Aorta (tissue), 5 donors: ENCODE data around the gene SRGAP3. TPM values are rescaled to one million over a fixed set of nuclear protein-coding genes. Genes with fewer than 3 reads are reported as not detected.
A peak's percentile ranks its signal among the peaks of the same experiment; 100 is the strongest.

Experiments used
- ATAC-seq: fragments of 200-7000 bp; cut with Tn5 transposase; one replicate; pipeline ENCODE4 v1.9.1; 2022; ENCODE audit warnings: moderate library complexity; ENCODE audit not compliant: low FRiP score
- DNase-seq, 2 donors: peaks; one replicate each; pipeline ENCODE4 v3.0.0-alpha.2; 2020
- H3K27ac ChIP-seq, 2 donors: one replicate each; pipeline ENCODE4 v1.5.1; 2013; ENCODE audit warnings: low read length in 2 of 2, mild to moderate bottlenecking in 2 of 2, moderate library complexity in 2 of 2, control low read depth in 1 of 2, inconsistent platforms in 1 of 2, low read depth in 1 of 2
- H3K27me3 ChIP-seq, 2 donors: one replicate each; pipeline ENCODE4 v1.6.1; 2013; ENCODE audit warnings: control low read depth in 1 of 2, low read length in 1 of 2, mild to moderate bottlenecking in 1 of 2, moderate library complexity in 1 of 2; ENCODE audit not compliant: insufficient read depth in 2 of 2, control insufficient read depth in 1 of 2
- H3K36me3 ChIP-seq, 2 donors: one replicate each; pipeline ENCODE4 v1.6.1; 2013; ENCODE audit warnings: control low read depth in 1 of 2, low read length in 1 of 2, mild to moderate bottlenecking in 1 of 2; ENCODE audit not compliant: insufficient read depth in 2 of 2, control insufficient read depth in 1 of 2
- H3K4me1 ChIP-seq, 2 donors: one replicate each; pipeline ENCODE4 v1.6.1; 2013; ENCODE audit warnings: low read length in 2 of 2, control low read depth in 1 of 2, mild to moderate bottlenecking in 1 of 2, moderate library complexity in 1 of 2; ENCODE audit not compliant: insufficient read depth in 2 of 2, control insufficient read depth in 1 of 2
- H3K4me3 ChIP-seq, 2 donors: one replicate each; pipeline ENCODE4 v1.5.1; 2013; ENCODE audit warnings: low read length in 2 of 2, control low read depth in 1 of 2, mild to moderate bottlenecking in 1 of 2
- H3K9me3 ChIP-seq: one replicate; pipeline ENCODE4 v1.6.1; 2013; ENCODE audit warnings: mild to moderate bottlenecking, low read length; ENCODE audit not compliant: control insufficient read depth
- WGBS, 2 donors: extraction: QIAGEN DNeasy Blood & Tissue Kit; methylation state at CpG; one replicate each; pipeline ENCODE4 v1.1.7; 2013; 5-methylcytosine and 5-hydroxymethylcytosine counted together
- intact Hi-C, 2 donors: fragments of 100-400 bp; cut with DNase I; formaldehyde crosslinking; loops; one replicate each; pipeline versions ENCODE4 v1.14.2 to v1.15.0; 2022
- polyA plus RNA-seq, 2 donors: library from polyadenylated mRNA; stranded (reverse); fragments of 200-250 nt; gene quantifications; one replicate each; pipeline ENCODE4 v1.2.3, GENCODE V29; 2013
- total RNA-seq, 2 donors: library from RNA; stranded (reverse); fragmentation: NEBNext Ultra II Directional; extraction: Animal tissue kit (Norgen Biotek cat#: 25700); gene quantifications; one replicate each; pipeline ENCODE4 v1.2.1, GENCODE V29; 2021
- donor health status: healthy with polysubstance abuse.
- donor health status: Bipolar disorder and iron deficiency.
- donor health status: DM: no; HTN: no; CAD: no.
- donor health status: DM: no; HTN: no; CAD: no.
- donor health status: DM: yes; HTN: yes; CAD: no.

Gene SRGAP3
- total and polyA plus RNA-seq, 4 donors, result 0.26 to 11.7 (median 1.3) TPM

DNA sequence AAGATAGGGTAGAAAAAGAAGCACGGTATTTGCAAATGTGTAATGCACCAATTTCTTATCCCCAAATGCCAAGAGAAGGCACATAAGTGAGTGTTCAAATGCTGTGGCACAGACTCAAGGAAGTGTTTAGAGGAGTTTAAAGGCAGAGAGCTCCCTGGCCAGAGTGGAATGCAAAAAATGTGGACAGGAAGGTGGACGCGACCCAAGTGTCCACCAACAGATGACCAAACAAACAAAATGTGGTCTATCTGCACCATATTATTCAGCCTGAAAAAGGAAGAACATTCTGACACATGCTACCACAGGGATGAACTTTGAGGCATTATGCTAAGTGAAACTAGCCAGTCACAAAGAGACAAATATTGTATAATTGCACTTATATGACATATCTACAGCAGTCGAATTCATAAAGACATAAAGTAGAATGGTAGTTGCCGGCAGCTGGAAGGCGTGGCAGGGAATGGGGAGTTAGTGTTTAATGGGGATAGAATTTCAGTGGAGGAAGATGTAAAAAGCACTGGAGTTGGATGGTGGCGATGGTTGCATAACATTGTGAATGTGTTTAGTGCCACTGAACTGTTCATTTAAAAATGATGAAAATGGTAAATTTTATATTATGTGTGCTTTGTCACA lies 126.6 kb downstream of the SRGAP3 start:
- Histone ChIP-seq H3K4me3 (no peak overlapping the region), H3K4me1 (no peaks in the 10 kb centered on the region), H3K36me3 (no peaks in the 10 kb centered on the region), H3K27me3 (no peaks in the 10 kb centered on the region), H3K9me3 (no peaks in the 10 kb centered on the region), H3K27ac (no peak overlapping the region)
- intact Hi-C loops, result no loop called here
- DNase-seq (no peak), ATAC-seq (no peak)
- WGBS, 2 donors, result 74 to 83% methylated on average over 7 of the region's 7 CpGs

DNA sequence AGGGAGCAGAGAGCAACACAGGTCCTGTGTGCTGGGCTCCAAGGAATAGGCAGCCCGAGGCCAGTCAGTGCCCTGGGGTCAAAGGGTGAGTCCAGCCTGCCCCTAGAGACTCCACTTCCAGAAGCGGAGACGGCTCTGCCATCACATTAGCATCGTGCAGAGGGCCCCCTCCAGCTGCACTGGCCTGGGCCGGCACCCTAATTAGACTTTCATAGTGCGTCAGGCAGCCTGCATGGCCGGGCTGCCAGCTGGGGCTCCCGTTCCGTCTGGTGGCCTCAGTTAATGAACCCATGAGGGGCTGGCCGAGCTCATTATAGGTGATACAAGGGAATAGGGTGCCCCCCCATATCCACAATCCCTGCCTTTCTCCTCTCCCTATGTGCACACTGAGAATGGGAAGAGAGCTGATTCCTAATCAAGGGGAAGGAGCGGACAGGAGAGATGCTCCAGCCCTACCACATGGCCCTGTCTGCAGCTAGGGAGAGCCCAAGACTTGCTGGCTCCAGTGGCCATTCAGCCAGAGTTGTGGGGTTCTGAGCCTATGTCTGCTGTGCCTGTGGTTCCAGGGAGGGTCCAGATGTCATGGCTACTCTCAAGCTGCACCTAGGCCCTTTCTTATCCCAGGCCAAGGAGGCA lies 128.0 kb downstream of the SRGAP3 start:
- DNase-seq (no peak), ATAC-seq (no peak)
- 73 to 85% methylated on average over 11 of the region's 11 CpGs for WGBS, 2 donors
- H3K27me3 ChIP-seq, result no peaks in the 10 kb centered on the region
- no peaks in the 10 kb centered on the region for H3K9me3 ChIP-seq
- intact Hi-C loops, result no loop called here
- H3K36me3 ChIP-seq, result no peaks in the 10 kb centered on the region
- no peak overlapping the region for H3K27ac ChIP-seq
- H3K4me3 ChIP-seq, result no peak overlapping the region
- H3K4me1 ChIP-seq, result no peaks in the 10 kb centered on the region

DNA sequence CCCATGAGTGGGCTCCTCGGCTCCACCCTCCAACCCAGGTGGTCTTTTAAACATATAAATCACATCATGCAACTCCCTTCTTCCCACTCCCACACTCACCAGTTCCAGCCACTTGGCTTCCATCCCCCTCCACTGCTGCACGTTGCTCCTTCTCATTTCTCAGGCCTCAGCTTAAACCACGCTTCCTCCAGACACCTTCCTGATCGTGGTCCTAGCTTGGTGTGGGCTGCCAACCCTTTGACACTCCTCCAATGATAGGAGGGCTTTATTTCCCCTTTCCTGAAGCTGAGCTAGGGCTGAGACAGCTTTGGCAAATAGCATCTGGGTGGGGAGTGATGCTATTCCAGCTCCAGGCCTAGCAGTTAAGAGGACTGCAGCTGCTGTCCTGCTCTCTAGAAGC lies 130.1 kb downstream of the SRGAP3 start:
- Histone ChIP-seq H3K4me3 (no peak overlapping the region), H3K27ac (no peak overlapping the region), H3K27me3 (no peaks in the 10 kb centered on the region), H3K36me3 (no peaks in the 10 kb centered on the region), H3K9me3 (no peaks in the 10 kb centered on the region), H3K4me1 (no peaks in the 10 kb centered on the region)
- DNase-seq (no peak), ATAC-seq (no peak)
- WGBS, 2 donors, result 91 to 93% methylated on average over 4 of the region's 4 CpGs
- intact Hi-C loops, result no loop called here

DNA sequence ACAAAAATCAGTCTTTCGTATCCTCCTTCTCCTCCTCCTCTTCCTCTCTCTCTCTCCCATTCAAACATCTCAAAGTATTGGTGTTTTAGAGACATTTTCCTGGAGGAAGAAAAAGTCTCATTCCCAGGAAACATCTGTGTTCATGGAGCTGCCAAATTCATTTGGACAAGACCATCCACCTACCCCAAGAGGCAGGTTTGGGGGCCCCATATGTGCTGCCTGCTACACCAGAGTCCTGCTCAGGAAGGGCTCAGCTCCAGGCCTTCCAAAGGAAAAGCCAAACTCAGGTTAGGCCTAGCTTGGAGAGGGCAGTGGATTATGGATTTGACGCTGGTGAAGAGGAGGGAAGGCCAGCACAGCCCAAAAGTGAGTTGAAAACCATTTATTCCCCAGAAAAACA lies 131.2 kb downstream of the SRGAP3 start:
- whole genome bisulfite sequencing, 2 donors, result 96 to 98% methylated on average over 2 of the region's 2 CpGs
- intact Hi-C loops, result no loop called here

DNA sequence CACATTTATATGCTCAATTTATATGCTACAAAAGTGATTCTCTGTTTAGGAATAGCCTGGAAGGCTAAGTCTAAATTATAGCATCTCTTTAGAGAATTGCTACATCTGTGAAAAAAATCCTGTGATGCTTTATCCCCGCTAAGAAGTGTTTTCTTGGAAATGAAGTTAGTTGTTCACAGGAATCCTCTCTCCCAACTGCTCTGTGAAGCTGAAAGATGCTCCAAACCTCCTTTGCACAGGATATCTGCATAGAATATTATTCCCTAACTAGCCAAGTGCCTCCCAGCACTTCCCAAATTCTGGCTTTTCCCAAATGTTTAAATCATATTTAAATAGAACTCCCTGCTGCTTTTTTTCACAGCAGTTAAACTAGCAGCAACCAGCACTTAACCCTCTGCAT lies 132.2 kb downstream of the SRGAP3 start:
- no peak for ATAC-seq
- intact Hi-C loops, result no loop called here
- Histone ChIP-seq H3K9me3 (no peaks in the 10 kb centered on the region), H3K4me3 (no peak overlapping the region), H3K36me3 (no peaks in the 10 kb centered on the region), H3K27me3 (no peaks in the 10 kb centered on the region), H3K27ac (no peak overlapping the region), H3K4me1 (no peaks in the 10 kb centered on the region)
- no peak for DNase-seq
- WGBS, 2 donors, result 66 to 78% methylated on average over 1 of the region's 1 CpG

More for the DNA sequence above, 131.2 kb downstream of the SRGAP3 start:
- DNase-seq (peak in 1 of 2 donors; percentile 21), ATAC-seq (no peak)
- H3K36me3 ChIP-seq, result no peaks in the 10 kb centered on the region
- no peak overlapping the region for H3K27ac ChIP-seq
- H3K4me3 ChIP-seq, result no peak overlapping the region
- H3K4me1 ChIP-seq, result no peaks in the 10 kb centered on the region
- H3K27me3 ChIP-seq, result no peaks in the 10 kb centered on the region
- no peaks in the 10 kb centered on the region for H3K9me3 ChIP-seq

DNA sequence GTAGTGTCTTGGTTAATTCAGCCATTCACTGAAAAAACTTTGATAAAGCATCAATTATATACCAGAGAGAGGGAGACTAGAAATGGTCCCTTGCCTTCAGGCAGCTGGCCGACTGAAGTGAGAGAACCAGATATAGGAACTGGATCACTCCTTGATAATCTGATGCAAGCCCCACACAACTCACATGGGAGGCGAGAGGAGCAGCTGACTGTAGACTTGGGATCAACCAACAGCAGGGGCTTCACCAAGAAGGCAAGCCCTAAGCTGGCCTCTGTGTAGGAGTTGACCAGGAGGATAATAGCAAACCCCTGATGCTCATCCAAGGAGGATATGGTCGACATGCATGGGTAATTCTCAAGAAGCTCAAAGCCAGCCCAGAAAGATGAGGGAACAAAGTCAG lies 133.1 kb downstream of the SRGAP3 start:
- ATAC-seq, result no peak
- intact Hi-C loops, result no loop called here

DNA sequence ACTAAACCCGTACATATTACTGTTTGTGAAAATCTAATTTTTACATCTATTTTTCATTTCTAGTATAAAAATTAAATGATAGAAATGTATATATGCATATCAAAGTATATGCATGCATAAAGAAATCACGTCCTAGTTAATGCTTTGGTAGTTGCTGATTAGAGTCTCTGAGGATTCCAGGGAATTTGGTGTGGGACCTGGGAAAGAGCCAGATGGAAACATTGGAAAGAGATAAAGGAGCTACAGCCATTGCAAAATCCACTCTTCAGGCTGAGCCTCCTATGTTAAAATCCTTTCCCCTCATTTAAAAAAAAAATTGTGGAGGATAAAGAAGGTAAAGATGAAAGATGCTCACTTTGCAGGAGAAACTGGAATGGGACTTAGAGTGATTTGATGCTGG lies 134.1 kb downstream of the SRGAP3 start:
- ATAC-seq, result no peak
- no peaks in the 10 kb centered on the region for H3K27me3 ChIP-seq
- H3K9me3 ChIP-seq, result no peaks in the 10 kb centered on the region
- H3K4me3 ChIP-seq, result no peak overlapping the region
- no peaks in the 10 kb centered on the region for H3K36me3 ChIP-seq
- intact Hi-C loops, result no loop called here
- no peak for DNase-seq
- H3K4me1 ChIP-seq, result no peaks in the 10 kb centered on the region
- WGBS, 2 donors, result 76 to 79% methylated on average over 2 of the region's 2 CpGs
- no peak overlapping the region for H3K27ac ChIP-seq

More for the DNA sequence above, 133.1 kb downstream of the SRGAP3 start:
- H3K36me3 ChIP-seq, result no peaks in the 10 kb centered on the region
- no peaks in the 10 kb centered on the region for H3K4me1 ChIP-seq
- DNase-seq, result no peak
- H3K4me3 ChIP-seq, result no peak overlapping the region
- WGBS, 2 donors, result 92 to 93% methylated on average over 3 of the region's 3 CpGs
- H3K9me3 ChIP-seq, result no peaks in the 10 kb centered on the region
- H3K27me3 ChIP-seq, result no peaks in the 10 kb centered on the region
- no peak overlapping the region for H3K27ac ChIP-seq

DNA sequence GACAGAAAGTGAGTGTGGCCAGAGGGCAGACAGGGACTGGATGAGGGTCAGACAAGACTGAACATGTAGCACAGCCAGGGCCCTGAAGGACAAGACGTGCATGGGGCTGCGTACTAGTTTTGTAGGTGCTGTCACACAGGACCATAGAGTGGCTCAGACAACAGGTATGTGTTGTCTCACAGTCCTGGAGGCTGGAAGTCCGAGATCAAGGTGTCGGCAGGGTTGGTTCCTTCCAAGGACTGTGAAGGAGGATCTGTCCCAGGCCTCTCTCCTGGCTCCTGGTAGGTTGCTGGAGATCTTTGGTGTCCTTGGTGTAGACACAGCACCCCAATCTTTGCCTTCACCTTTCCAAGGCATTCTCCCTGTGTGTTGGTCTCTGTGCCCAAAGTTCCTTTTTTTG lies 136.4 kb downstream of the SRGAP3 start:
- 98% methylated on average over 4 of the region's 4 CpGs for WGBS, 2 donors
- Histone ChIP-seq H3K9me3 (no peaks in the 10 kb centered on the region), H3K36me3 (no peaks in the 10 kb centered on the region), H3K27me3 (no peaks in the 10 kb centered on the region), H3K4me3 (no peak overlapping the region), H3K4me1 (no peaks in the 10 kb centered on the region), H3K27ac (no peak overlapping the region)
- DNase-seq (no peak), ATAC-seq (no peak)
- intact Hi-C loops, result no loop called here

DNA sequence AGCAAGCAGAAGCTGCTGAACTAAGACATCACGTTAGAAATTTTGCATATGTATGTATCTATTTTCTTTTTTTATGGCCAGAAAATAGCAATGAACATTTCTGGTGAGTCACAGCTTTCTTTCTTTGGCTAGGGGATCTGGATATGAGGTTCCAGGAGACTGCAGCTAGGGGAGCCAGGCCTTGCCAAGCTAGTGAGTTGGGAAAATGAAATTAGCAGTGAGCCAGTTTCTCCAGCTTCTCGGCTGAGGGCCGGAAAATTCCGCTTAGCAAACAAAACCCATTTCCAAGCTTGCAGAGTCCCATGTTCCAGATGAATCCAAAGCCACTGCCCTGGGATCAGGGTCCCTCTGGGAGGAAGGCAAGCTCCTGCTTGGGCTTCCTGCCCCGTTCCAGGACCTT lies 137.6 kb downstream of the SRGAP3 start:
- Histone ChIP-seq H3K27ac (peak overlapping the region in 1 of 2 donors; percentile 42), H3K27me3 (no peaks in the 10 kb centered on the region), H3K36me3 (no peaks in the 10 kb centered on the region), H3K9me3 (no peaks in the 10 kb centered on the region), H3K4me1 (no peaks in the 10 kb centered on the region), H3K4me3 (no peak overlapping the region)
- intact Hi-C loops, result no loop called here
- DNase-seq, result peak; percentile 75 to 80
- ATAC-seq, result peak; percentile 76
- 2 to 5% methylated on average over 5 of the region's 5 CpGs for WGBS, 2 donors
